Tibial nerve (tissue), 4 donors: ENCODE measurements around the gene SLC24A5. TPM values are rescaled to one million over a fixed set of nuclear protein-coding genes. Genes with fewer than 3 reads are reported as not detected.

Experiments used
- DNase-seq, 2 donors: peaks; one replicate each; pipeline ENCODE4 v3.0.0-alpha.2; 2019; ENCODE audit warnings: low spot score in 2 of 2
- H3K27ac ChIP-seq, 4 donors: fragments of 200-600 bp; sonication (generic) in 3 of 4; one replicate each; pipeline ENCODE4 v1.5.1; 2017 to 2019; ENCODE audit warnings: mild to moderate bottlenecking in 1 of 4
- H3K27me3 ChIP-seq, 2 donors: fragments of 200-600 bp; sonication (generic) in 1 of 2; one replicate each; pipeline versions ENCODE4 v1.5.1 to v1.6.0; 2017 to 2019
- H3K36me3 ChIP-seq, 3 donors: fragments of 200-600 bp; sonication (generic); one replicate each; pipeline ENCODE4 v1.5.1; 2018 to 2019
- H3K4me1 ChIP-seq, 4 donors: fragments of 200-600 bp; sonication (generic) in 3 of 4; one replicate each; pipeline ENCODE4 v1.5.1; 2017 to 2019
- H3K4me3 ChIP-seq, 4 donors: fragments of 200-600 bp; sonication (generic) in 3 of 4; one replicate each; pipeline ENCODE4 v1.5.1; 2017 to 2019; ENCODE audit warnings: mild to moderate bottlenecking in 1 of 4, moderate library complexity in 1 of 4
- H3K9me3 ChIP-seq, 4 donors: fragments of 200-600 bp; sonication (generic) in 3 of 4; one replicate each; pipeline ENCODE4 v1.5.1; 2017 to 2019
- CTCF ChIP-seq, 5 experiments: fragments of 200-600 bp in 3 of 5; fragments of 450-650 bp in 2 of 5; sonication (generic) in 3 of 5; IDR thresholded peaks; one replicate each; pipeline ENCODE4 v1.5.1; 2016 to 2019; ENCODE audit warnings: antibody characterized with exemption in 5 of 5, mild to moderate bottlenecking in 3 of 5, moderate library complexity in 2 of 5
- EP300 ChIP-seq, 2 donors: sonication (generic); formaldehyde crosslinking; IDR thresholded peaks; one replicate each; pipeline ENCODE4 v1.6.1; 2017; ENCODE audit warnings: antibody characterized with exemption in 2 of 2, mild to moderate bottlenecking in 1 of 2
- POLR2A ChIP-seq, 2 donors: fragments of 450-650 bp; IDR thresholded peaks; one replicate each; pipeline ENCODE4 v1.6.1; 2017; ENCODE audit warnings: antibody characterized with exemption in 2 of 2, mild to moderate bottlenecking in 2 of 2, moderate library complexity in 2 of 2
- WGBS, 2 donors: methylation state at CpG; one replicate each; pipeline ENCODE4 v1.1.5; 2018; 5-methylcytosine and 5-hydroxymethylcytosine counted together
- total RNA-seq, 4 donors: library from RNA; depleted of rRNA; stranded (reverse); fragments of >200 nt; gene quantifications; one replicate each; pipeline ENCODE4 v1.1.0, GENCODE V29; 2016

SLC24A5 gene
- total RNA-seq, 4 donors from 2014 or later = 0.20 to 0.84 (median 0.44) TPM; not detected in 1

- no peak for DNase-seq
- H3K27ac ChIP-seq = peak overlapping the region in 1 of 4 donors; percentile 44
- H3K36me3 ChIP-seq = peaks cover 0 to 8% (median 0%) of the 10 kb centered on the region in 3 donors
- 14 to 18% methylated on average over 1 of the region's 1 CpG for WGBS, 2 donors
- H3K4me3 ChIP-seq = no peak overlapping the region
- H3K27me3 ChIP-seq = no peaks in the 10 kb centered on the region
- no peak for TF ChIP-seq EP300 (IDR thresholded peaks at IDR 0.05)
- no peak for TF ChIP-seq POLR2A (IDR thresholded peaks at IDR 0.05)
- no peak for TF ChIP-seq CTCF (IDR thresholded peaks at IDR 0.05)
- no peaks in the 10 kb centered on the region for H3K9me3 ChIP-seq
- peaks cover 0 to 23% (median 0%) of the 10 kb centered on the region in 4 donors for H3K4me1 ChIP-seq
Measured at GRCh38 chr15:48144889-48145288, 24.1 kb downstream of the SLC24A5 start.

GRCh38 chr15:48145923-48146322, 25.1 kb downstream of the SLC24A5 start:
- Histone ChIP-seq H3K4me1 (peaks cover 0 to 23% (median 0%) of the 10 kb centered on the region in 4 donors), H3K27ac (no peak overlapping the region), H3K9me3 (no peaks in the 10 kb centered on the region), H3K36me3 (peaks cover 0 to 8% (median 0%) of the 10 kb centered on the region in 3 donors), H3K27me3 (no peaks in the 10 kb centered on the region), H3K4me3 (no peak overlapping the region)
- no peak for DNase-seq
- TF ChIP-seq EP300 (IDR thresholded peaks at IDR 0.05) (no peak), POLR2A (IDR thresholded peaks at IDR 0.05) (no peak), CTCF (IDR thresholded peaks at IDR 0.05) (no peak)

- H3K36me3 ChIP-seq = peaks cover 0 to 12% (median 0%) of the 10 kb centered on the region in 3 donors
- H3K27me3 ChIP-seq = no peaks in the 10 kb centered on the region
- H3K4me1 ChIP-seq = peaks cover 0 to 23% (median 0%) of the 10 kb centered on the region in 4 donors
- no peak for DNase-seq
- TF ChIP-seq CTCF (IDR thresholded peaks at IDR 0.05) = no peak
- no peak for TF ChIP-seq POLR2A (IDR thresholded peaks at IDR 0.05)
- TF ChIP-seq EP300 (IDR thresholded peaks at IDR 0.05) = no peak
- H3K4me3 ChIP-seq = no peak overlapping the region
- H3K9me3 ChIP-seq = no peaks in the 10 kb centered on the region
- H3K27ac ChIP-seq = no peak overlapping the region
Measured at GRCh38 chr15:48147358-48147757, 26.6 kb downstream of the SLC24A5 start.

- 85 to 89% methylated on average over 4 of the region's 4 CpGs for WGBS, 2 donors
- TF ChIP-seq CTCF (IDR thresholded peaks at IDR 0.05) (no peak), EP300 (IDR thresholded peaks at IDR 0.05) (no peak), POLR2A (IDR thresholded peaks at IDR 0.05) (no peak)
- Histone ChIP-seq H3K4me3 (no peak overlapping the region), H3K27ac (no peak overlapping the region), H3K27me3 (no peaks in the 10 kb centered on the region), H3K9me3 (no peaks in the 10 kb centered on the region), H3K36me3 (peaks cover 0 to 17% (median 0%) of the 10 kb centered on the region in 3 donors), H3K4me1 (peaks cover 0 to 13% (median 0%) of the 10 kb centered on the region in 4 donors)
- no peak for DNase-seq
Measured at GRCh38 chr15:48149858-48150257, 29.1 kb downstream of the SLC24A5 start.

GRCh38 chr15:48153526-48153925, 32.7 kb downstream of the SLC24A5 start:
- 91 to 94% methylated on average over 2 of the region's 2 CpGs for WGBS, 2 donors
- no peaks in the 10 kb centered on the region for H3K27me3 ChIP-seq
- H3K27ac ChIP-seq = no peak overlapping the region
- no peak for TF ChIP-seq CTCF (IDR thresholded peaks at IDR 0.05)
- no peaks in the 10 kb centered on the region for H3K9me3 ChIP-seq
- H3K4me1 ChIP-seq = no peaks in the 10 kb centered on the region
- no peak overlapping the region for H3K4me3 ChIP-seq
- no peak for DNase-seq
- H3K36me3 ChIP-seq = peaks cover 0 to 25% (median 0%) of the 10 kb centered on the region in 3 donors
